ENCODE data around the gene NEK6.

The NEK6 gene

DNA sequence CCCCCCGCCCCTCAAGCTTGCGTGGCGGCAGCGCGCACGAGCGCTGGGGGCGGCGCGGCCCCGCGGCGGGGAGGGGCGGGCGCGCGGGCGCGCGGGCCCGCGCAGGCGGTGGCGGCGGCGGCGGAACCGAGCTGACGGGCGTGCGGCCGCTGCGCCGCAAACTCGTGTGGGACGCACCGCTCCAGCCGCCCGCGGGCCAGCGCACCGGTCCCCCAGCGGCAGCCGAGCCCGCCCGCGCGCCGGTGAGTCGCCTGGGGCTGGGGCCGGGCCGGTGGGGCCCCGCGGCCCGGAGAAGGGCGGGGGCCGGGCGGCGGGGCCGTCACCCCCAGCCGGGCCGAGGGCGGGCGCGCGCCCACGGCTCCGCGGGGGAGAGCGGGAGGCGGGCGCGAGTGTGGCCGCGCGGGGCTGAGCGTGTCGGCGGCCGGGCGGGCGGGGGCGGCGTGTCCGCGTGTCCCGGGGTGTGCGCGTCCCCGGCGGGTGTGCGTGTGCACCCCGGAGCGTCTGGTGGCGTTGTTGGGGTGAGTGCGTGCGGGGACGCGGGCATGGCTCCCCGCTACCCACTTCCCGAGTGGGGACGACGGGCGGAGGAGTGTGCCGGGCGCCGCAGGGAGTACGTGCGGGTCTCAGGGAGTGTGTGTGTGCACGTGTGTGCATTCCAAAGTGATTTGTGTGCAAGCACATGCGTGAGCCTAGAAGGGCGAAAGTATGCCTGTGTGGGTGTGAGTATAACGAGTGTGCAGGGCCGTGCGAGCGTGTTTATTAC lies at the start of gene NEK6:
Gene NEK6, plus strand, starts transcription at position 106 of the 763 bp plus-strand sequence. CDS start 44,016 bp downstream, outside the sequence.
- DNase-seq (ENCODE audit: low spot score): peak; percentile 65

DNA sequence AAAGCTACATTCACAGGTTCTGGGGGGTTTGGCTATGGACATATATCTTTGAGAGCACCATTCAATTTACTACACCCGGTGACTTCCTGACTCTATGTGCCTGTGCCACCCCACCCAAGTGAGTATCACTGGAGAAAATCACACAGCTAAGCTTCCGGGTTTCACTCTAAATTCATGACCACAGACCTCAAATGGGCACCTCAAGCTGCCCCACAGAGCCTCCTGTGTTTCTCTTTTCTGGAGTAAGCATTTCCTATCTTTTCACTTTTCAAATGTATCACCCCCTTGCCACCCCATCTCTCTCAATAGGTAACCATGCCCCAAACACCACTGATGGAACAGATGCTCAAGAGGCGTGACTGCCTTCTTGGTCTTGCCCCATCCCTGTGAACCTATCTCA lies 49.2 kb upstream of the NEK6 start:
- DNase-seq (ENCODE audit: low spot score): no peak

DNA sequence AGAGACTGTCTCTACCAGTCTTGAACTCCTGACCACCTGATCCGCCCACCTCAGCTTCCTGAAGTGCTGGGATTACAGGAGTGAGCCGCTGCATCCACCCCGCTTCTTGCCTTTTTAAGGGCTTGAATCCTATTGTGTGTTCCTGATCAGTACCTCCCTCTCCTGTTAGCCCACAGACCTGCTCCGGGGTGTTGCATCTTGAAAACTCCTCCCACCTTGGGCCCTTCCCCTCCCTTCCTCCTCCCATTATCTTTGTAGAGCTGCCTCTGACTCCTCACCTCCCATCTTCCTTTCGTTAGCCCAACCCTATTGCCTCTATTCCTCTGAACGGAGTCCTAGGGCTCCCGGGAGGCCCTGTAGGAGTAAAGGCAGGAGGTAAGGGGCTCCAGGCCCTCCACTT lies 48.5 kb upstream of the NEK6 start:
- DNase-seq (ENCODE audit: low spot score): no peak

DNA sequence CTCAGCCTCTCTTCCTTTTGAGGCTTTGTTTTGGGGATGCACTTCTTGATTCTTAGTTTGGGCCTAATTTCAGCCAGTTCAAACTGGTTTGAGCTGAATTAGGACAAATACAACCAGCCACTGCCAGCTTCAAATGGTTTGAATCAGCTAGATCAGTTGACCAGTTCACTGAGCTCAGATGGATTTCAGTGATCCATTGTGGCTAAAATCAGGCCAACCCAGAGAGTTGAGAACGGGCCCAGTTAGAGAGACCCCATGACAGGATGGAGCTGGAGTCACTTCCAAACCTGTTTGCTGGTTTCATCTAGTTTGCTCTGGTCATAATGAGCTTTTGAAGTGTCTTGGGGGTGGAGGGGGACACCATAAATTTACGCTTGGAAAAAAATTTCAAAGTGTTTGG lies 48.0 kb upstream of the NEK6 start:
- DNase-seq (ENCODE audit: low spot score): no peak

DNA sequence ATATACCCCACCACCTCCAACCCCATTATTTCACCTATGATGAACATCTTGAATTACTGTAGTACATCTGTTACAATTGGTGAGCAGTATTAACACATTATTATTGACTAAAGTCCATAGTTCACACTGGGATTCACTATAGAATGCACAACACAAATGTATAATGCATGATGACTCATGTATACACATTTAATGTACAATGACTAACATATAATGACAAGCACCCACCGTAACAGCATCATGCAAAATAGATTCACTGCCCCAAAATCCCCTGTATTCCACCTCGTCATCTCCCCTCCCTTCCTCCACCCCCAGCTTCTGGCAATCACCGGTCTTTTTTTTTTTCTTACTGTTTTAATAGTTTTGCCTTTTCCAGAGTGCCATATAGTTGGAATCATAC lies 47.1 kb upstream of the NEK6 start:
- no peak for DNase-seq (ENCODE audit: low spot score)

DNA sequence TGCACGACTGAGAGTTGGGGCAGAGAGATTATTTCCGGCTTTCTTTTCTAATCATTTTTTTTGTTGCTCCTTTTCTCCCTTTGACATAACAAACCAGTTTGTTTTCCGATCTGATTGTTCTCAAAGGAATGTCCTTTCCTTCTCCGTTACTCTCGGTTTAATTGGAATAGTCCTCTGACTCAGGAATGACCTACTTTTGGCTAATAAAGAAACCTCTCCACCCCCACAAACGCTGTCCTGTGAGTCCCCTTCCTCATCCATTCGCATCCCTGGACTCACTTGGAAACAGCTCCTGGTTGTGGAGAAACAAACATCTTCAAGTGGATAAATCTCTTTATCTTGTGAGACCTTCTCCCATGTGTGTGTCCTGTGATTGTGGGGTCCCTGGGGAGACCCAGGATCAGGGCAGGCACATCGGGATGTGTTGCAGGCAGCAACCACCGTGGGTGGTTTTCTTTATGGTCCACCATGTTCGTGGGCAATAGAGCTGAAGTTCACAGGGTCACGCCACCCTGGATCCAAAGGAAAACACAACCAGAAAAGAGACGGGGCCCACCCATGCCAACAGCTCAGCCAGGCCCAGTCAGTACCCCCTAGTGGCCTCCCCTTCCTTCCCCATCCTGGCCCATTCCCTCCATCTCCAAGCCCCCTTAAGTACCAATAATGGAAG lies 45.2 kb upstream of the NEK6 start:
- DNase-seq (ENCODE audit: low spot score): no peak

DNA sequence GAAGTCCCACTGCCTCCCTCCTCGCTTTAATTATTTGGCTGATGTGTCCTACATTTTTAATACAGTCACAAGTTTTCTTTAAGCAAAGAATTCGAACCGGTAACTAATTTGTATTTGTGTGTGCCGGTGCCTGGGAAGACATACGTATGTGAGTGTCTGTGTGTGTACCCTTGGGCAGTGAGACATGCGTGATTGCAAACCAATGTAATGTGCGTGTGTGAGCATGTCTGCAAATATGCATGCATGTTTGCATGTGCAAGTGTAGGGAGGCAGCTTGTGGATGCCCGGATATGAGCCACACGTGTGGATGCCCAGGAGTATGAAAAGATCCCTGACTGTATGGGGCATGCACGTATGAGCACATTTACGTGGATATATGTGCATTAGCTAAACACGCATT lies 44.4 kb upstream of the NEK6 start:
- DNase-seq (ENCODE audit: low spot score): no peak

DNA sequence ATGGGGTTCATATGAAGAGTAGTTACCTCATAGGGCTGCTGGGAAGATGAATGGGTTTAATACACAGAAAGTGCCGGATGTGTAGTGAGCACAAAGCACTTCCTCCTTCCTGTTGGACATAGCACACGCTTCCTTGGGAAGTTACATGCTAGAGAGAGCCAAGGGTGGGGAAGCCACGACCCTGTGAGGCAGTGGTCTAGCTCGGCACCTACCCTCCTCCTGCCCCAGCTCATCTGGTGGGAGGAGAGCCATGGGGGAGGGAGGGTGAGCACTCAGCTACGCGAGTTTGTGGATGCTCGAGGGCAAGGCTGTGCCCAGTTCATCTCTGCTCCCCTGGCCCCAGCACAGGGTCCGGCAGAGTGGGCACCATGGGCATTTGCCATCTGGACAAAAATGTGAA lies 43.6 kb upstream of the NEK6 start:
- no peak for DNase-seq (ENCODE audit: low spot score)

DNA sequence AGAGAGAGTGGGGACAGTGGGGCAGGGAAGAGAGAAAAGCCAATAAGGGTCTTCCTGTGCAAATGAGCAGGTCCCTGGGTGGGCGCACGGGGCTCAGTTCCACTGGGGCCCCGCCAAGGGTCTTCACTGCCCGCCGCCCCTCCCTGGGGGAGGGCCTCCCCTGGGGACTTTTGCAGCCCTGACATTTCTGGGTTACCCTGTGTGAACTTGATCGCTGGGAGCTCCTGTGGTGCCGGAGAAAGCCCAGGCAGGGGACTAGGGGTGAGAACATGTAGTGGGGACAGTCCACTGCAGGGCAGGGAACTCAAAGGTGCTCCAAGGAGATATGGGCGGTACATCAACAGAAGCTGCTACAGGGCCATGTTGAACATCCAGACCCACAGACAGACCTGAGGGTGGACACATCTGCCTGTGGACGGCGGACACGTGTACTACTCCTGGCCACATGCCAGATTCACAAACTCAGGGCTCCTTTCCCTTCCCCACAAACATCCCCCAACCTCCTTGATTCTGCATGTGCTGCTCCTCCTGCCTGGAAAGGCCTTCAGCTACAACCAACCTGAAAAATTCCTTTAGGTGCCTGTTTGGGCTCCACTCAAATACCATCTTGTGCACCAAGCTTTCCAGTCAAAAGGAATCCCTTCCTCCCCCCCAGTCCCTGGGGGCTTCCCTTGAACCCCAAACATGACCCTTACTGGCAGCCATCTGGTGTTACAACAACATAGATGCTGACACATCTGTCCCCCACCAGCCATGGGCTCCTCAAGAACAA lies 43.0 kb upstream of the NEK6 start:
- DNase-seq (ENCODE audit: low spot score): no peak

DNA sequence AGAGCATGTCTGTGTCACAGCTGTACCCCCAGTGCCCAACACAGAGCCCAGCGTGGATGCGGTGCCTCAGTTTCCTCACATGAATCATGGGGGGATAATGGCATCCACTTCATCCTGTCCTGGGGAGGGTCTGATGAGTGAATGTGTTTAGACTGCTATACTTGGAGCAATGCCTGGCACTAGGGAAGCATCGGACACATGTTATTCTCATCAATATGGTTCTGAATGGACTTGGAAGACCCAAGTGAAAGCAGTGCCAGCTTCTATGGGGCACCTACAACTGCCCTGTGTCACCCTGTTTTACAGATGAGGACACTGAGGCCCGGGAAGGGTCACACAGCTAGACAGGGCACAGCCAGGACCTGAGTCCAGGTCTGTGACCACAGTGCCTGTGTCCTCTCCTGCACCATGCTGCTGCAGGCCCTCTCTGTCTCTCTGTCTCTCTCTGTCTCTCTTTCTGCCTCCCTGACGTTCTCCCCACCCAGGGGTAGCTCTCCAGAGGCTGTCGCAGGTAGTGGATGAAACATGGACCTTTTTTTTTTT lies 42.3 kb upstream of the NEK6 start:
- no peak for DNase-seq (ENCODE audit: low spot score)

DNA sequence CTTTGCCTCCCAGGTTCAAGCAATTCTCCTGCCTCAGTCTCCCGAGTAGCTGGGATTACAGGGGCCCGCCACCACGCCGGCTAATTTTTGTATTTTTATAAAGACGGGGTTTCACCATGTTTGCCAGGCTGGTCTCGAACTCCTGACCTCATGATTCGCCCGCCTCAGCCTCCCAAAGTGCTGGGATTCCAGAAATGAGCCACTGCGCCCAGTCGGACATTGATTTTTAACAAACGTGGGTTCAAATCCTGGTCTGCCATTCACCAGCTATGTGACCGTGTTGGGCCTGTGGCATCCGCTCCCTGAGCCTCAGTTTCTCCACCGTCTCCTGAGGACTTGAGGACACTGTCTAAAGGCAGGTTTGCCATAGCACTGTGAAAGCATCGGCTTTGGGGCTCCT lies 41.8 kb upstream of the NEK6 start:
- no peak for DNase-seq (ENCODE audit: low spot score)

DNA sequence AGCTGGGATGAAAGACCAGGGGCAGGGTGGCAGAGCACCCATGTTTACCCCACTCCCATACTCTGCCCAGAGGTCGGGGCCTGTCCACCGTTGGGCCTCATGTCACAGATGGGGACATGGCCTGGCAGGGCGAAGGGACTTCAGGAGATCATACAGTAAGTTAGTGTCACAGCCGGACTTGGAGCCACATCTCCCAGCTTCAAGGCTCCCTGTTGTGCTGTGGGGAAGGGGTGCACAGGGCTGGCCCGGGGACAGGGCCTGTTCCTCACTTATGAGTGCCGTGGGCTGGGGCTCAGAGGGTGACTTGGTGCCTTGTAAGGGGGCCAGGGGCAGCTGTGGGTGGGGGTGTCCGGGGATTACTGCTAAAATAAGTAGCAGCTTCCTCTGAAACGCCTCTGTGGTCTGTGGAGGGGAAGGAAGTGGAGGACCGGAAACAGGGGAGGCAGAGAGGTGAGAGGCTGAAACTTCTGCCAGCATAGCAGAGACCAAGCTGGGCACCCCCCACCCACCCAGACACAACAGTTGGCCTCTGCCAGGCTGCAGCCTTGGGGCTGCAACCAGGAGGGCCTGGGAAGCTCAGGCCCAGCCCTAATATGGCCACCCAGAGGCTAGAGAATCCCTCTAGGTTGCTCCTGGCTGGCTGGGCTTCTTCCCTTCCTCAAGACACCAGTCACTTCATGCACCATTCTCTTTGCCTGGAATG lies 41.1 kb upstream of the NEK6 start:
- no peak for DNase-seq (ENCODE audit: low spot score)

DNA sequence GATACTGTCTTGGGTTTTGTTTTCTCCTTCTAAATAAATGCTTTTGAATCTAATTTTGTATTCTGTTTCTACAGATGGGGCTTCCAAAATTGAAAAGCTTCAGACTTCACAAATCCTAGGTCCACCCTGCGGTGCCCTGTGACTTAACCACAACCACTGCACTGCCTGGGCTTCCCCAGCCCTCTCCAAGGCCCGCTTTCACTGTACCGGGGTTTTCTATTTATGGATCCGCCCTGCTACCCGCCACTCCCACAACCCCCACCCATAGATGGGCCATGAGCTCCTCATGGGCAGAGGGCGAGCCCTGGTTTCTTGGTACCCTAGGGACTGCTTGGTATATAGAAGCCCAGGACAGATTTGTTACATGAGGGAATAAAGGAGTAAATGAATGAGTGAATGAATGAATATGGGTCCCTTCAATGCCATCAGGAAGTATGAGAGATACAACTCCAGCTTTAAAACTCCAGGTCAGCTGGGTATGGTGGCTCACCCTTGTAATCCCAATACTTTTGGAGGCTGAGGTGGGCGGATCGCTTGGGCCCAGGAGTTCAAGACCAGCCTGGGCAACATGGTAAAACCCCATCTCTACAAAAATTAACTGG lies 39.8 kb upstream of the NEK6 start:
- no peak for DNase-seq (ENCODE audit: low spot score)

DNA sequence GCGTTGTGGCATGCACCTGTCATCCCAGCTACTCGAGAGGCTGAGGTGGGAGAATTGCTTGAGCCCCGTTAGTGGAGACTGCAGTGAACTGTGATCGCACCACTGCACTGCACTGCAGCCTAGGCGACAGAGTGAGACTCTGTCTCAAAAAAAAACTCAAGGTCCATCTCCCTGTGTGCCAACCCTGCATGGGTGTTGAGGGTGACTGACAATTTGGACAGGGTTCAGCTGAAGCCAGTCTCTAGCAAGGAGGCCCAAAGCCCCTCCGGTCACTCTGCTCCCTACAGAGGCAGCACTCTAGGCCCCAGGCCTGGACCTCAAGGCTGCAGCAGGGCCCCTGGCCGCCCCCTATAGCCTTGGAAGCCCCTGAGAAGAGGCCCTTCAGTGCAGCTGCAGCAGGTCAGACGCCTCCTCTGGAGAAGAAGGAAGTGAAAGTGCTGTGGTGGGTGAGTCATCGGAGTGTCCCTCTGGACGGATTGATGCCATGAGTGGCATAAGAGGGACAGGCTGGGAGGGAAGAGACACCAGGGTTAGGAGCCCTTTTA lies 39.2 kb upstream of the NEK6 start:
- DNase-seq (ENCODE audit: low spot score): peak; percentile 87

DNA sequence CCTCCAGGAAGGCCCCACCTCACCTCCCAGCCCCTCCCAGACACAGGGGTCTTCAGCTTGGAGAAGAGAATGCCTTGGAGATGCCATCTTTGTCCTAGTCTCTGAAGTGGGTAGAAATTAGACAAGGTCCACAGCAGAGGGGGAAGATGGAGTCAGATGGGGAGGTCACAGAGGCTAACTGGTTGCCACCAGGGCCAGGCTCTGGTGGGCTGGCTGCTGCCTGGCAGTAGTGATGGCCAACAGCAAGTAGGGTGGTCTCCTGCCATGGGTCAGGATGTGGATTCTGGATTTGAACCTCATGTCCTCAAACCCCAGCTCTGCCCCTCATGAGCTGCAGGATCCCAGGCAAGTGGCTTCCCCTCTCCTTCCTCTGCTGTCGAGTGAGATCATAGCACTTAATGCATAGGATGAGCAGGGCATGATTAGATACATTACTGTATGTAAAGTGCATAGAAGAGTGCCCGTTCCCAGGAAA lies 38.7 kb upstream of the NEK6 start:
- no peak for DNase-seq (ENCODE audit: low spot score)

DNA sequence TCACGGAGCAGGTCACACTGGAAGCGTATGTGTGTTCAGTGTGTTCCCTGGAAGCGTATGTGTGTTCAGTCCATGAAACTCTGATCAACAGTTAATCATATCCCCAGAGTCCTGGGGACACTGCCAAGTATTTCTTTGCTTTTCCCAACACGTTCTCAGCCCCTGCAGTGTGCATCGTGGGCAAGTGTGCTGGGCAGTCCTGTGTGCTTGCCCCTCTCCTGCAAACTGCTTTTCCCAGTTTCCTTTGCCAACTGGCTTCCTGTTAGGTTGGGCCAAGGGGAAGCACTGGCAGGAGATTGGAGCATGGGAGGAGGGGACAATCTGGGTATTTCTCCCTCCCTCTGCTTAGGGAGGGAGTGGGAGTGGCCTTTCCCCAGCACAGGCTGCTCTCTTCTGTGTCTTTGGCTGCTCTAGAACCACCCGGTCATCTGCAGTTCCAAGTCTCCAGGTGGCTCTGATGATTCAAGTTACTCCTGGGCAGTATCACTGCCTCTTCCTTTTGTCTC lies 36.8 kb upstream of the NEK6 start:
- DNase-seq (ENCODE audit: low spot score): peak; percentile 72

DNA sequence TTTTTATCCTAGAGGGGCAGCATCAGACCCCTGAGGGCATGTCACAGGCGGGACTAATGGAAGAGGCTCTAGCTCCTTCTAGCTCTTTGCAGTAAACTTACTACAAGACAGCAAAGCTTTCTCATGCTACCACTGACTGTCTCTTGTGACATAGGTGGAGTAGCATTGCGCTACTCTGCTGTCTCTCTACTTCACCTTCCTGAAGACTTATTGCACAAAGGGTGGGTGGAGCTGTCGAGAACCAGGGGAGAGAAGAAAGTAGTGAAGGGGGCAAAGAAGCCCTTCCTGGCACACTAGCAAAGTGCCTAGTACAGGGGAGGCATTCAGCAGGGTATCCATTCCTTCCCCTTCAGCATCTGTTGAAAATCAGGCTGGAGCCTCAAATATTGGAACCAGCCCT lies 36.1 kb upstream of the NEK6 start:
- DNase-seq (ENCODE audit: low spot score): no peak

DNA sequence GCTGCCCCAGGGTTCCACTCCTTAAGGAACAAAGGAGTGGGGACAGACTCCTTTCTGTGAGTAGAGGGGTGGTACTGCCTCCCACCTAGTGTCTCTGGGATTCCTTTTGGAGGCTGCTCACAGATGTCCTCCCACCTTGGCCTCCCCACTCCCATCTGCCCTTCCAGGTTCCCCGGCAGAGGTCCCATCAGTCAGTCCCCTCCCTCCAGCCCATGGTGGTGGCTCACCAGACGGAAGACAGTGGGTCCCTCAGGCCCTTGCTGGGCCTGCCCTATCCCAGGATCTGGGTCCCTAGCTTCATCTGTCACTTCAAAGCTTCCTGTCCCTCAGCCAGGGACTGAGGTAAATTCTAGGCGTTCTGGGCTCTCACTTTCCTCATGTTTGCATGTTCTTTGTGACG lies 35.6 kb upstream of the NEK6 start:
- no peak for DNase-seq (ENCODE audit: low spot score)

DNA sequence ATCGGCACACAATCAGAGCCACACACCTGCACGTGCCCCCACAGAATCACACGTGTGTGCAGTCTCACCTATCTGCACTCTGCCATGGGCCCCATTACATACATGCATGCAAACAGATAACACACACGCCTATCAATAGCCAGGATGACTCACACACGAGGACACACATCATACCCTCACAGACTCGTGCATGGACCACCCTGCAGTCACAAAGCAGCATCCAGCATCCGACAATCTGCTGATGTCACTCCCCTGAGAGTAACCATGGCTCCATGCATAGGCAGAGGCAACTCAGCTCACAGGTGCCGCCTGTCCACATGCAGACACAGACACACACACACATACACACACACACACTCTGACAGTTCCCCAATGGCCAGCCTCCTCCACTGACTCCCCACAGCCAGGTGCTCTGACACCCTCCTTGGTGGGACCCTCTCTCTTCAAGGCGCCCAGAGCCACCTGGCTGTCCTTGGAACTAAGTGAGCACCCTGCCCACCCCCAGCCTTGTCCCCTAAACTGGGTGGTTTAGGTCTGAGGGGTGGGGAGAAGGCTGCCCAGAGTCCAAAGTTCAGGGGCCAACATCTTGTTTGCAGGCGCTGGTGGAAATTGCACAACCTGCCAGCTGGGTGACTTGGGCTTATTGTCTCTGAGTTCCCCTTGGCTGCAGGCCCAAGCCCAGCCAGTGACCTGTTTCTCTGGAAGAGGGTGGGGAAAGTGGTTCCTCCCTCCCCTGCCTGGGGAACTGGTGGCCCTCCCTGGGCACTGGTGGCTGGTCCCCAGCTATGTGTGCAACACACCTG lies 34.6 kb upstream of the NEK6 start:
- DNase-seq (ENCODE audit: low spot score): peak; percentile 41

DNA sequence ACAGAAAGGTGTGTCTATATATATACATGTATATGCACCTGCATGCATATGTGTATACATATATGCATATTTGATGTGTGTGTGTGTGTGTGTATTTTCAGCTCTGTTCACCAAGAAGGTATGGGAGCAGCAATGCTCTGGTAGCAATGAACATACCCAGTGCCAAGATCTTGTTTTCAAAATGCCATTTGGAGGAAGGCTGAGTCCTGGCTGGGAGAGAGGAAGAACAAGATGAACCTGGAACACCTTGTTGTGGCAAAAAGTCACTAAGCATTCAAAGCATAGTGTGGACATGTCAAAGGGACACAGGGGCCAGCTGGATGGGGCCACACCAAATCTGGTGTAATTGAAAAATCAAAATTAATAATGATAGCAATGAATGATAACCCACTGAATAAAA lies 31.8 kb upstream of the NEK6 start:
- no peak for DNase-seq (ENCODE audit: low spot score)
